ENCODE measurements around the gene PLAC9.

Gene PLAC9

DNA sequence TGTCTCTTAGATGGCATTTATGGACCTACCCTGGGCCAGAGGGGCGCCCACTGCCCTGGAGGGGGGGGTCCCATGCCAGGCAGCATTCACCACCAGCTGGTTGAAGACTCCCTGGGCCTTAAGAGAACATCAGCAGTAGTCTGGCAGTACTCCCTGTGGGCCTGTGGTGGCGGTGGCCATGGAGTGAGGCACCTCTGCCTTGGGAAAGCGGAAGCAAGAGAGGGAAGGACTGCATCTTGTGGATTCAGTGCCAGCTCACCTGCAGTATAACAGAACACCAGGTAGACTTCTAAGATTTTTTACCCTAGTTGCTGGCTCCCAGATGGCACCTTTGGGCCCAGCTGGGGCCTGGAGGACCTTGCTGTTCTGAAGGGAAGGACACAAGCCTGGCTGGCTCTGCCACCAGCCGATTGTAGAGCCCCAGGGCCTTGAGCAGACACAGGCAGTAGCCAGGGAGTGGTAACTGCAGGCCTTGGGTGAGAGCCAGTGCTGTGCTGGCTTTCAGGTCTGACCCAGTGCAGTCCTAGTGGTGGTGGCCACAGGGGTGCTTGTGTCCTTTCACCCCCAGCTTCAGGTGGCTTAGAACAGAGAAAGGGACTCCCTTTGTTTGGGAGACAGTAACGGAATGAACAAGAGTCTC, 15.8 kb downstream of the PLAC9 start:
- H3K36me3 Mint-ChIP-seq (ENCODE audit: low read depth), result peaks cover 25% of the 10 kb centered on the region
- TF ChIP-seq, protein P1, sequence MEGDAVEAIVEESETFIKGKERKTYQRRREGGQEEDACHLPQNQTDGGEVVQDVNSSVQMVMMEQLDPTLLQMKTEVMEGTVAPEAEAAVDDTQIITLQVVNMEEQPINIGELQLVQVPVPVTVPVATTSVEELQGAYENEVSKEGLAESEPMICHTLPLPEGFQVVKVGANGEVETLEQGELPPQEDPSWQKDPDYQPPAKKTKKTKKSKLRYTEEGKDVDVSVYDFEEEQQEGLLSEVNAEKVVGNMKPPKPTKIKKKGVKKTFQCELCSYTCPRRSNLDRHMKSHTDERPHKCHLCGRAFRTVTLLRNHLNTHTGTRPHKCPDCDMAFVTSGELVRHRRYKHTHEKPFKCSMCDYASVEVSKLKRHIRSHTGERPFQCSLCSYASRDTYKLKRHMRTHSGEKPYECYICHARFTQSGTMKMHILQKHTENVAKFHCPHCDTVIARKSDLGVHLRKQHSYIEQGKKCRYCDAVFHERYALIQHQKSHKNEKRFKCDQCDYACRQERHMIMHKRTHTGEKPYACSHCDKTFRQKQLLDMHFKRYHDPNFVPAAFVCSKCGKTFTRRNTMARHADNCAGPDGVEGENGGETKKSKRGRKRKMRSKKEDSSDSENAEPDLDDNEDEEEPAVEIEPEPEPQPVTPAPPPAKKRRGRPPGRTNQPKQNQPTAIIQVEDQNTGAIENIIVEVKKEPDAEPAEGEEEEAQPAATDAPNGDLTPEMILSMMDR (IDR thresholded peaks at IDR 0.05; ENCODE audit: unreplicated experiment in 3 of 3), result no peak
- H3K9me3 Mint-ChIP-seq, result peaks cover 15% of the 10 kb centered on the region
- peaks cover 5% of the 10 kb centered on the region for H3K4me1 Mint-ChIP-seq
- no peak overlapping the region for H3K27ac Mint-ChIP-seq
- peaks cover 10% of the 10 kb centered on the region for H3K27me3 Mint-ChIP-seq (ENCODE audit: low read depth)
- H3K4me3 Mint-ChIP-seq, result no peak overlapping the region

- Mint-ChIP-seq H3K27me3 (ENCODE audit: low read depth) (peaks cover 10% of the 10 kb centered on the region), H3K27ac (no peak overlapping the region), H3K9me3 (peaks cover 15% of the 10 kb centered on the region), H3K36me3 (ENCODE audit: low read depth) (peaks cover 25% of the 10 kb centered on the region), H3K4me3 (no peak overlapping the region), H3K4me1 (no peaks in the 10 kb centered on the region)
- TF ChIP-seq, protein P1 (IDR thresholded peaks at IDR 0.05; ENCODE audit: unreplicated experiment in 3 of 3), result no peak
These were observed 16.6 kb downstream of the PLAC9 start for GRCh38 chr10:80149123-80149522.

DNA sequence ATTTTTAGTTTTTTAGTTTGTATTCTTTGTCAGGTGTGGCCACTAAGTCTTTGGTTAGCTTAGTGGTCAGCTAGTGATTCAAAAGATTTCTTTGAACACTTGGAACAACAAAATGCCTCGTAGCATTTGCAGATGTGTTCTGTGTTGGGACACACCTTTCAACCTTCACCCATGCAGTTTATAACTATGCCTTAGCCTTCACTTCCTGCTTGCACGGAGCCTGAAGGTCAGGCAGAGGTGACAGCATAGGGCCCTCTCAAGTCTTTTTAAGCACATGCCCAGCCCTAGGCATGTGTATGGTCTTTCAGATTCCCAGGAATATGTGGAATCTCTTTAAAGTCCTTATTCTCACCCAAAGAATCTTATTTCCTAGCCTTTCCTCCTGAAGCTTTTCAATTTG, 17.6 kb downstream of the PLAC9 start:
- peaks cover 5% of the 10 kb centered on the region for H3K4me1 Mint-ChIP-seq
- H3K9me3 Mint-ChIP-seq, result peaks cover 15% of the 10 kb centered on the region
- peaks cover 4% of the 10 kb centered on the region for H3K27me3 Mint-ChIP-seq (ENCODE audit: low read depth)
- H3K27ac Mint-ChIP-seq, result no peak overlapping the region
- TF ChIP-seq, protein P1 (IDR thresholded peaks at IDR 0.05; ENCODE audit: unreplicated experiment in 3 of 3), result no peak
- no peak overlapping the region for H3K4me3 Mint-ChIP-seq
- peaks cover 30% of the 10 kb centered on the region for H3K36me3 Mint-ChIP-seq (ENCODE audit: low read depth)

- TF ChIP-seq, protein P1 (IDR thresholded peaks at IDR 0.05; ENCODE audit: unreplicated experiment in 3 of 3), result no peak
- peaks cover 25% of the 10 kb centered on the region for H3K4me1 Mint-ChIP-seq
- H3K4me3 Mint-ChIP-seq, result no peak overlapping the region
- H3K36me3 Mint-ChIP-seq (ENCODE audit: low read depth), result peaks cover 50% of the 10 kb centered on the region
- peaks cover 4% of the 10 kb centered on the region for H3K27me3 Mint-ChIP-seq (ENCODE audit: low read depth)
- no peak overlapping the region for H3K27ac Mint-ChIP-seq
- H3K9me3 Mint-ChIP-seq, result peaks cover 15% of the 10 kb centered on the region
These were observed 20.3 kb downstream of the PLAC9 start for GRCh38 chr10:80152820-80153219.

DNA sequence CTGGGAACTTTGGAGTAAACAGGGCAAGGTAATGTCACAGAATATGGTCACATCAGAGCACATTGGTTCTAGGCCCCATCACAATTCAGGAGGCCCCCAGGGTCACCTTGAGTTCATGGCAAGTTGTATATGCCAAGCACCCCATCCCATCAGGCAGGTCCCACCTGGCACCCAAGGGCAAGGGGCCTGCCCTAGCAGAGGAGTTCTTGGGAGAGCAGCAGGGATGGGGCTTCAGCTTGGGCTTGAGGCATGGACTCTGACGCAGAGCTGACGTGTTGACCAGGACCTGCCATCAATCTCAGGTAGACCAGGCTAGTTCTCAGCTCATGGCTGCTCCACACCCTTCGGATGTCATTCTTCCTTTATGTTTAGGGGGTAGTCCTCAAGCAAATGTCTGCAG, 20.9 kb downstream of the PLAC9 start:
- Mint-ChIP-seq H3K27ac (no peak overlapping the region), H3K9me3 (peaks cover 15% of the 10 kb centered on the region), H3K4me3 (no peak overlapping the region), H3K27me3 (ENCODE audit: low read depth) (peaks cover 4% of the 10 kb centered on the region), H3K4me1 (peaks cover 31% of the 10 kb centered on the region), H3K36me3 (ENCODE audit: low read depth) (peaks cover 55% of the 10 kb centered on the region)
- TF ChIP-seq, protein P1 (IDR thresholded peaks at IDR 0.05; ENCODE audit: unreplicated experiment in 3 of 3), result no peak

- H3K27ac Mint-ChIP-seq, result peak overlapping the region in 2 of 3 experiments; percentile 66
- H3K27me3 Mint-ChIP-seq (ENCODE audit: low read depth), result peaks cover 4% of the 10 kb centered on the region
- H3K4me3 Mint-ChIP-seq, result no peak overlapping the region
- peaks cover 52% of the 10 kb centered on the region for H3K36me3 Mint-ChIP-seq (ENCODE audit: low read depth)
- peaks cover 7% of the 10 kb centered on the region for H3K9me3 Mint-ChIP-seq
- TF ChIP-seq, protein P1 (IDR thresholded peaks at IDR 0.05; ENCODE audit: unreplicated experiment in 3 of 3), result no peak
- peaks cover 43% of the 10 kb centered on the region for H3K4me1 Mint-ChIP-seq
These were observed 22.1 kb downstream of the PLAC9 start for GRCh38 chr10:80154626-80154977.

Measured in nephron (organoid).